Vagina (tissue), 2 donors: ENCODE data around the gene TTLL3. TPM values are rescaled to one million over a fixed set of nuclear protein-coding genes. Genes with fewer than 3 reads are reported as not detected.
"Not testable (repeated sequence)": the region's sequence is repeated elsewhere in the genome, so short reads cannot be mapped to it uniquely, and the experiment has no call there.

Experiments
- DNase-seq, 2 donors: peaks; one replicate each; pipeline ENCODE4 v3.0.0-alpha.2; 2017; ENCODE audit errors: extremely low spot score in 2 of 2
- H3K27ac ChIP-seq: fragments of 200-600 bp; sonication (generic); one replicate; pipeline ENCODE4 v1.5.1; 2019
- H3K27me3 ChIP-seq: fragments of 200-600 bp; sonication (generic); one replicate; pipeline ENCODE4 v1.5.1; 2019
- H3K36me3 ChIP-seq, 2 donors: fragments of 200-600 bp; sonication (generic); one replicate each; pipeline ENCODE4 v1.5.1; 2017 to 2019
- H3K4me1 ChIP-seq: fragments of 200-600 bp; sonication (generic); one replicate; pipeline ENCODE4 v1.5.1; 2019
- H3K4me3 ChIP-seq, 2 donors: fragments of 200-600 bp; sonication (generic); 1 replicate in 1 of 2; 2 replicates in 1 of 2; pipeline ENCODE4 v1.5.1; 2016 to 2019
- H3K9me3 ChIP-seq: fragments of 200-600 bp; sonication (generic); one replicate; pipeline ENCODE4 v1.5.1; 2019
- POLR2A ChIP-seq, 2 donors: fragments of 450-650 bp; IDR thresholded peaks; one replicate each; pipeline ENCODE4 v1.6.1; 2017; ENCODE audit warnings: antibody characterized with exemption in 2 of 2, mild to moderate bottlenecking in 2 of 2, moderate library complexity in 2 of 2
- POLR2AphosphoS5 ChIP-seq, 2 donors: sonication (generic); formaldehyde crosslinking; IDR thresholded peaks; one replicate each; pipeline ENCODE4 v1.9.0; 2017; ENCODE audit warnings: antibody characterized with exemption in 2 of 2, mild to moderate bottlenecking in 2 of 2, low read depth in 1 of 2; ENCODE audit not compliant: insufficient read depth in 1 of 2
- intact Hi-C: fragments of 100-400 bp; cut with DNase I; formaldehyde crosslinking; loops from one replicate; pipeline ENCODE4 v1.15.1; 2023
- total RNA-seq: library from RNA; depleted of rRNA; stranded (reverse); fragments of >200 nt; gene quantifications from one replicate; pipeline ENCODE4 v1.2.3, GENCODE V29; 2016
- TF ChIP-seq, protein P1 (sequence below), 3 experiments: fragments of 450-650 bp in 2 of 3; fragments of 200-600 bp in 1 of 3; sonication (generic) in 1 of 3; IDR thresholded peaks; one replicate each; pipeline ENCODE4 v1.5.1; 2017 to 2019; ENCODE audit warnings: antibody characterized with exemption in 3 of 3, mild to moderate bottlenecking in 2 of 3, moderate library complexity in 2 of 3

Gene TTLL3
- total RNA-seq, 1 donor from 2014 or later = 73.4 TPM

DNA sequence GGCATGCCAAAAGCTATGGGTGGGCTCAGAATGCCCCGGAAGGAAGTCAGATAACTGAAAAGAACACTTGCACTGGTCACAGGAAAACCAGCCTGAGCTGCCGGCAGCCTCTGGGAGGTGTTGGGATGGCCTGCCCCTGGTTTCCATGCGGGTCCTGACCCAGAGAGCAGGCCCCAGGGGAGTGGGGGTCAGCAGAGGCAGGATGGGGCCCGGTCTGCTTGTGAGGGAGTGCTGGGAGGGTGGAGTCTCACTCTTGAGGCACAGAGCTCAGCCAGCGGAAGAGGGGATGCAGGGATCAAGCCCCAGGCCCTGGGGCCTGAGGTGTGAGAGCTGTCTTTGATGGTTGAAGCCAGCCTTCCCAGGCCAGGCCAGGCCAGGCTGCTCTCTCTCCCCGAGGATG lies 36.2 kb downstream of the TTLL3 start:
- no peak for DNase-seq
- Histone ChIP-seq H3K36me3 (peaks cover 0 to 6% of the 10 kb centered on the region in 2 donors), H3K9me3 (no peaks in the 10 kb centered on the region), H3K27me3 (no peaks in the 10 kb centered on the region), H3K4me1 (peaks cover 22% of the 10 kb centered on the region), H3K27ac (no peak overlapping the region), H3K4me3 (no peak overlapping the region)
- intact Hi-C loops = no loop called here
- TF ChIP-seq POLR2AphosphoS5 (IDR thresholded peaks at IDR 0.05; ENCODE audit: insufficient read depth in 1 of 2, low read depth in 1 of 2) (no peak), POLR2A (IDR thresholded peaks at IDR 0.05) (no peak)
- TF ChIP-seq, protein P1, sequence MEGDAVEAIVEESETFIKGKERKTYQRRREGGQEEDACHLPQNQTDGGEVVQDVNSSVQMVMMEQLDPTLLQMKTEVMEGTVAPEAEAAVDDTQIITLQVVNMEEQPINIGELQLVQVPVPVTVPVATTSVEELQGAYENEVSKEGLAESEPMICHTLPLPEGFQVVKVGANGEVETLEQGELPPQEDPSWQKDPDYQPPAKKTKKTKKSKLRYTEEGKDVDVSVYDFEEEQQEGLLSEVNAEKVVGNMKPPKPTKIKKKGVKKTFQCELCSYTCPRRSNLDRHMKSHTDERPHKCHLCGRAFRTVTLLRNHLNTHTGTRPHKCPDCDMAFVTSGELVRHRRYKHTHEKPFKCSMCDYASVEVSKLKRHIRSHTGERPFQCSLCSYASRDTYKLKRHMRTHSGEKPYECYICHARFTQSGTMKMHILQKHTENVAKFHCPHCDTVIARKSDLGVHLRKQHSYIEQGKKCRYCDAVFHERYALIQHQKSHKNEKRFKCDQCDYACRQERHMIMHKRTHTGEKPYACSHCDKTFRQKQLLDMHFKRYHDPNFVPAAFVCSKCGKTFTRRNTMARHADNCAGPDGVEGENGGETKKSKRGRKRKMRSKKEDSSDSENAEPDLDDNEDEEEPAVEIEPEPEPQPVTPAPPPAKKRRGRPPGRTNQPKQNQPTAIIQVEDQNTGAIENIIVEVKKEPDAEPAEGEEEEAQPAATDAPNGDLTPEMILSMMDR (IDR thresholded peaks at IDR 0.05) = no peak

DNA sequence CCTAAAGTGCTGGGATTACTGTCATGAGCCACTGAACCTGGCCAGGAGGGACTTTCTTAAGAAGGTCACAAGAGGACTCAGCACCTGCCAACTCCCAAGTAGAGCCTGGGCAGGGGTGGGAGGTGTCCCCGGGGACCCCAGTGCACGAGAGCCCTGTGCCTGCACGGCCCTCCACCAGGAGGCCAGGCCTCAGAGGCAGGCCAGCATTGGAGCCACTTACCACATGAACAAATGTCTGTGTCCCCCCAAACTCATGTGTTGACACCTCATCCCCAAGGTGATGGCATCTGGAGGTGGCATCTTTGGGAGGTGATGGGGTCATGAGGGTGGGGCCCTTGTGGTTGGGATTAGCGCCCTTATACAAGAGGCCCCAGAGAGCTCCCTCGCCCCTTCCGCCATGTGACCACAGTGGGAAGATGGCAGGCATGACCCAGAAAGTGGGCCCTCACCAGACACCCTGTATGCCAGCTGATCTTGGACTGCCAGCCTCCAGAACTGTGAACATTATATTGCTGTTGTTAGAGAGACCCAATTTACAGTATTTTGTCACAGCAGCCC lies 36.9 kb downstream of the TTLL3 start:
- Histone ChIP-seq H3K36me3 (no peaks in the 10 kb centered on the region), H3K9me3 (no peaks in the 10 kb centered on the region), H3K27ac (no peak overlapping the region), H3K4me3 (no peak overlapping the region), H3K27me3 (no peaks in the 10 kb centered on the region), H3K4me1 (peaks cover 22% of the 10 kb centered on the region)
- no peak for TF ChIP-seq POLR2A (IDR thresholded peaks at IDR 0.05)
- TF ChIP-seq, protein P1 (IDR thresholded peaks at IDR 0.05) = no peak
- no peak for TF ChIP-seq POLR2AphosphoS5 (IDR thresholded peaks at IDR 0.05; ENCODE audit: insufficient read depth in 1 of 2, low read depth in 1 of 2)
- intact Hi-C loops = no loop called here
- no peak for DNase-seq

DNA sequence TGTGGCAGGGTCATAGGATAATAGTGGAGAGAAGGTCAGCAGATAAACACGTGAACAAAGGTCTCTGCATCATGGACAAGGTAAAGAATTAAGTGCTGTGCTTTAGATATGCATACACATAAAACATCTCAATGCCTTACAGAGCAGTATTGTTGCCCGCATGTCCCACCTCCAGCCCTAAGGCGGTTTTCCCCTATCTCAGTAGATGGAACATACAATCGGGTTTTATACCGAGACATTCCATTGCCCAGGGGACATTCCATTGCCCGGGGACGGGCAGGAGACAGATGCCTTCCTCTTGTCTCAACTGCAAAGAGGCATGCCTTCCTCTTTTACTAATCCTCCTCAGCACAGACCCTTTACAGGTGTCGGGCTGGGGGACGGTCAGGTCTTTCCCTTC lies 37.8 kb downstream of the TTLL3 start:
- H3K9me3 ChIP-seq, H3K27me3 ChIP-seq, DNase-seq, H3K27ac ChIP-seq, H3K36me3 ChIP-seq, intact Hi-C loops, H3K4me3 ChIP-seq: not testable (repeated sequence)
- H3K4me1 ChIP-seq = peaks cover 15% of the 10 kb centered on the region

DNA sequence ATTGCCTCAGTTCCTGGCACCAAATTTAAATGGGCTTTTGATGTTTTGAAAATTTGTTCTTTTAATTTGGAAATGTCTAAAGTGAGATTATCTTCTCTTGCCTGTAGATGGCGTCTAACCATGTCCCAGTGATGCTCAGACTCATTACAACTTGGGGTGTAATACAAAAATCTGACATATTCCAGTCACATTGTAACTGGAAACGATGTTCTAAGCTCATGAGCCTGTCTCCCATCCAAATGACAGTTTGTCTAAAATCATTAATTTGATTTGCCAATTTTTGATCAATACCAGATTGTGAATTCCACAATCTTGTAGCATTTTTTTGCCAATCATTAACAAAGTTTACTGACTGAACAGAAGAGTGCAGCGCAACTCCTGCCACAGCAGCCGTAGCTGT lies 38.8 kb downstream of the TTLL3 start:
- H3K27ac ChIP-seq, H3K36me3 ChIP-seq, H3K4me1 ChIP-seq, H3K27me3 ChIP-seq, H3K4me3 ChIP-seq, DNase-seq, H3K9me3 ChIP-seq, intact Hi-C loops: not testable (repeated sequence)
- TF ChIP-seq, protein P1 (IDR thresholded peaks at IDR 0.05) = peak in 2 of 3 experiments; percentile 41 to 54

DNA sequence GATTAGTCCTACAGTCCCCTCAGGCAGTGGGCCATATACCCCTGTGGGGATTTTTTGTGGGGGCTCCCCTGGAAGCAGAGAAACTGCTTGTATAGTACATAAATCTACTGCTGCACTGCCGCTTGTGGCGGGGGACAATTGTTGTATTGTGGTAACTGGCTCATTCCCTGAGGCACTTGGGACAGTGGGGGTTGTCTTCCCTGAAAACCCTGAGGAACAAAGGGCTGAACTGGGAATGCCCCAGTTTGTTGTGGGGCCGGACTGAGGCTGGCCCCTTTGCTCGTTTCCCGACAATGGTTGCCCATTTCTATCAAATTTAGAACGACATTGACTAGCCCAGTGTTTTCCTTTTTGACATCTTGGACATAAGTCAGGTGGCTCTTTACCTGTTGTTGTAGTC lies 41.3 kb downstream of the TTLL3 start:
- H3K4me1 ChIP-seq, H3K27ac ChIP-seq, intact Hi-C loops: not testable (repeated sequence)

DNA sequence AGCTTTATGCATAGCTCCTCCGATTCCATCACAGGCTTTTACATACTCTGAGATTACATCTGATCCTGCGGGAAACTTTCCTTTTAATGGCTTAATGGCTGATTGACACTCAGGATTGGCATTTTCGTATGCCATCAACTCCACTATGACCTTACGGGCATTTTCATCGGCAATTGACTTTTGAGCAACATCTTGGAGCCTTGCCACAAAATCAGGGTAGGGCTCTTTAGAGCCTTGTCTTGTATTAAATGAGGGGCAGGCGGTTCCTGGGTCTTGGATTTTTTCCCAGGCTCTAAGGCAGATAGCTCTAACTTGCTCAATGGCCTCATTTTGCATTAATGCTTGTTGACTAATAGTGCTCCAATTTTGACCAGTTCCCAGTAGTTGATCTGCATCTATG lies 41.9 kb downstream of the TTLL3 start:
- H3K27ac ChIP-seq, H3K27me3 ChIP-seq, intact Hi-C loops: not testable (repeated sequence)

More for the DNA sequence above, 41.3 kb downstream of the TTLL3 start:
- not testable (repeated sequence) for H3K9me3 ChIP-seq, H3K27me3 ChIP-seq, DNase-seq, H3K36me3 ChIP-seq, H3K4me3 ChIP-seq

DNA sequence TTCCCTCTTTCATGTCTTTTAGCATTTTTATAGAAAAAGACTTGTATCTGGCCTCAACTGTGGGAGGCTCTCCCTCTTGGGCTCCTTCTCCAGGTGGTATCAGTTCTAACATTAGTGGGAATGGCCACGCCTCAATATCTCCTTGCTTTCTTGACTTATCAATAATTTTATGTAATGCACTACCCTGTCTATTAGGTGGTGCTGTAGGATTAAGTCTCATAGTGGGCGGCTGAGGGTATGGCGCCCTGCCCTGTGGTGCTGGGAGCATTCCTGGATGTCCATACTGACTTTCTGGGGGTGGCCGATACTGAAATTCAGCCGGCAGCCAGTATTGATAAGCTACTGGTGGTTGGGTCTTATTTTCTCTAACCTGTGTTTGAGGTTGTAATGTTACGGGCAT lies 42.5 kb downstream of the TTLL3 start:
- Histone ChIP-seq H3K36me3 (no peaks in the 10 kb centered on the region), H3K9me3 (no peaks in the 10 kb centered on the region), H3K4me1 (no peaks in the 10 kb centered on the region), H3K27ac (no peak overlapping the region), H3K27me3 (no peaks in the 10 kb centered on the region), H3K4me3 (no peak overlapping the region)
- intact Hi-C loops = no loop called here
- TF ChIP-seq, protein P1 (IDR thresholded peaks at IDR 0.05) = no peak
- no peak for DNase-seq

More for the DNA sequence above, 41.9 kb downstream of the TTLL3 start:
- DNase-seq, H3K36me3 ChIP-seq, H3K9me3 ChIP-seq, H3K4me3 ChIP-seq, H3K4me1 ChIP-seq: not testable (repeated sequence)

DNA sequence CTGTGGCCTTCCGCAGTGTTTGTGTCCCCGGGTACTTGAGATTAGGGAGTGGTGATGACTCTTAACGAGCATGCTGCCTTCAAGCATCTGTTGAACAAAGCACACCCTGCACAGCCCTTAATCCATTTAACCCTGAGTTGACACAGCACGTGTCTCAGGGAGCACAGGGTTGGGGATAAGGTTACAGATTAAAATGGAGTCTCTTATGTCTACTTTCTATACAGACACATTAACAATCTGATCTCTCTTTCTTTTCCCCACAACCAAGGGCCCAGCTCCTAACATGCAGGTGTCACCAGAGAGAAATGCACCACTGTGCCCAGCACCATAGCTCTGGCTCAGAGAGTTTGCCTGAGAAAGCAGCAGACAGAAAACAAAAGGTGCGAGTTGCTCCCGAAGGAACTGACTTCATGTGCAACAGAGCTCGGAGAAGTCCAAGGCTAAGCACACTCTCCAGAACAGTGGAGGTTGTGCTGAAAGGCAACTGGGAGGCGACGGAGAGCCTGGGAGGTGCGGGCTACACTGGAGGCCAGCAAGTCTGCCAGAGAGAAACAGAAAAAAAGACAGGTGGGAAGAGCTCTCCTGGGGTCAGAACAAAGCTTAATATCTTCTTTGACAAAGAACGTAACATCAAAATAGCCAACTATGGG lies 44.4 kb downstream of the TTLL3 start:
- H3K4me1 ChIP-seq, H3K27me3 ChIP-seq, intact Hi-C loops: not testable (repeated sequence)

More for the DNA sequence above, 44.4 kb downstream of the TTLL3 start:
- not testable (repeated sequence) for H3K36me3 ChIP-seq, DNase-seq, H3K27ac ChIP-seq, H3K4me3 ChIP-seq, H3K9me3 ChIP-seq
